Heart left ventricle (tissue), 16 donors: ENCODE measurements around the gene VAC14. TPM values are rescaled to one million over a fixed set of nuclear protein-coding genes. Genes with fewer than 3 reads are reported as not detected.
A peak's percentile ranks its signal among the peaks of the same experiment; 100 is the strongest.

Experiments
- ATAC-seq, 4 donors: fragments of 200-7000 bp; cut with Tn5 transposase; one replicate each; pipeline ENCODE4 v1.9.1; 2020 to 2022; ENCODE audit warnings: moderate library complexity in 4 of 4, mild to moderate bottlenecking in 3 of 4, moderate number of reproducible peaks in 1 of 4
- DNase-seq, 5 donors: peaks; one replicate each; pipeline ENCODE4 v3.0.0-alpha.2; 2020
- H3K27ac ChIP-seq, 12 donors: fragments of 200-600 bp; sonication (generic) in 4 of 12; one replicate each; pipeline versions ENCODE4 v1.5.0 to v1.8.0; 2016 to 2022; ENCODE audit warnings: mild to moderate bottlenecking in 2 of 12
- H3K27me3 ChIP-seq, 9 donors: fragments of 200-600 bp; sonication (generic) in 2 of 9; one replicate each; pipeline versions ENCODE4 v1.5.1 to v1.8.0; 2016 to 2022; ENCODE audit warnings: mild to moderate bottlenecking in 3 of 9
- H3K36me3 ChIP-seq, 9 donors: fragments of 200-600 bp; sonication (generic) in 2 of 9; one replicate each; pipeline versions ENCODE4 v1.5.0 to v1.8.0; 2018 to 2022; ENCODE audit warnings: mild to moderate bottlenecking in 2 of 9
- H3K4me1 ChIP-seq, 12 donors: fragments of 200-600 bp; sonication (generic) in 4 of 12; one replicate each; pipeline versions ENCODE4 v1.5.0 to v1.8.0; 2016 to 2022; ENCODE audit warnings: mild to moderate bottlenecking in 3 of 12
- H3K4me3 ChIP-seq, 12 donors: fragments of 200-600 bp; sonication (generic) in 4 of 12; one replicate each; pipeline versions ENCODE4 v1.5.0 to v1.8.0; 2017 to 2022; ENCODE audit warnings: mild to moderate bottlenecking in 9 of 12, moderate library complexity in 4 of 12
- H3K9me3 ChIP-seq, 12 donors: fragments of 200-600 bp; sonication (generic) in 4 of 12; one replicate each; pipeline versions ENCODE4 v1.5.0 to v1.8.0; 2016 to 2022; ENCODE audit warnings: mild to moderate bottlenecking in 1 of 12
- CTCF ChIP-seq, 12 donors: fragments of 200-600 bp; sonication (generic) in 4 of 12; IDR thresholded peaks; one replicate each; pipeline versions ENCODE4 v1.5.0 to v1.8.0; 2018 to 2022; ENCODE audit warnings: antibody characterized with exemption in 12 of 12, mild to moderate bottlenecking in 5 of 12
- POLR2A ChIP-seq, 2 donors: fragments of 450-650 bp; IDR thresholded peaks; one replicate each; pipeline ENCODE4 v1.6.1; 2017; ENCODE audit warnings: antibody characterized with exemption in 2 of 2, mild to moderate bottlenecking in 2 of 2, moderate library complexity in 2 of 2
- WGBS, 4 donors: extraction: QIAGEN DNeasy Blood & Tissue Kit in 2 of 4; methylation state at CpG; one replicate each; pipeline versions ENCODE4 v1.1.5 to v1.1.7; 2013 to 2018; 5-methylcytosine and 5-hydroxymethylcytosine counted together
- intact Hi-C, 10 donors: fragments of 100-400 bp; cut with DNase I; formaldehyde crosslinking; loops; one replicate each; pipeline versions ENCODE4 v1.11.1 to v1.14.2; 2022
- polyA plus RNA-seq, 2 donors: library from polyadenylated mRNA; stranded (reverse); fragments of 200-250 nt; gene quantifications; one replicate each; pipeline ENCODE4 v1.2.3, GENCODE V29; 2013
- total RNA-seq, 9 donors: library from RNA; depleted of rRNA in 2 of 9; stranded (reverse); fragments of >200 nt in 2 of 9; fragmentation: NEBNext Ultra II Directional in 3 of 9; extraction: Animal tissue kit (Norgen Biotek cat#: 25700) in 3 of 9; gene quantifications; one replicate each; pipeline versions ENCODE4 v1.1.0 to v1.2.4, GENCODE V29; 2016 to 2023
- donor health status: ischemic (EF 13 %, LVEDD 7.1; RV severe dilation, severe dysfunction).
- donor health status: healthy with polysubstance abuse.
- donor health status: DM: no; HTN: yes; CAD: no.
- donor health status: DM: no; HTN: no; CAD: no.
- donor health status: ischemic (EF 25% LVEDD 6.9; RV normal size, moderate dysfunction).
- donor health status: ischemic (EF 25% LVEDD 5.7; RV mildly dilated, moderate dysfunction).
- donor health status: healthy.
- donor health status: DM: yes; HTN: yes; CAD: no.
- donor health status: ischemic (EF 35%, LVEDD 5.7; RV mildly dilated, moderate dysfunction).
- donor health status: nonischemic (EF 11% LVEDD 7.7; RV severe dilation, severe dysfunction).
- donor health status: DM: yes; HTN: yes; CAD: no.
- donor health status: PGD.
- donor health status: ischemic (EF 29% LVEDD 5.4; RV normal size, mild dysfunction).
- donor health status: nonischemic (EF 23%, LVEDD 6.1; RV moderate dilation, normal function).

VAC14 gene
- total and polyA plus RNA-seq, 11 donors = 13.9 to 48.0 (median 26.1) TPM

GRCh38 chr16:70683146-70683944 is 117.6 kb downstream of the VAC14 start:
- WGBS, 4 donors = 60 to 83% (median 77%) methylated on average over 12 to 13 of the region's 13 CpGs
- no peak for ATAC-seq
- TF ChIP-seq POLR2A (IDR thresholded peaks at IDR 0.05) (no peak), CTCF (IDR thresholded peaks at IDR 0.05) (no peak)
- intact Hi-C loops = loop anchor here in 5 of 10 donors (5.0 kb wide), 2 partner anchors 54 to 84 kb away; no protein-coding TSS in a partner anchor
- Histone ChIP-seq H3K27me3 (peaks cover 0 to 5% (median 0%) of the 10 kb centered on the region in 9 donors), H3K36me3 (peaks cover 0 to 21% (median 14%) of the 10 kb centered on the region in 9 donors), H3K4me1 (peaks cover 2 to 86% (median 58%) of the 10 kb centered on the region in 12 donors), H3K4me3 (peak overlapping the region in 6 of 12 donors; percentile 68 to 96 (median 89)), H3K9me3 (no peaks in the 10 kb centered on the region), H3K27ac (peak overlapping the region in 6 of 12 donors; percentile 72 to 92 (median 80))
- peak in 2 of 5 donors; percentile 17 to 44 for DNase-seq

GRCh38 chr16:70682239-70683145 is 118.5 kb downstream of the VAC14 start:
- peak in 3 of 5 donors; percentile 11 to 35 (median 24) for DNase-seq
- H3K27me3 ChIP-seq = peaks cover 0 to 5% (median 0%) of the 10 kb centered on the region in 9 donors
- H3K9me3 ChIP-seq = no peaks in the 10 kb centered on the region
- H3K4me1 ChIP-seq = peaks cover 0 to 79% (median 49%) of the 10 kb centered on the region in 12 donors
- peak overlapping the region in 8 of 12 donors; percentile 4 to 92 (median 44) for H3K27ac ChIP-seq
- no peak overlapping the region for H3K4me3 ChIP-seq
- no peak for ATAC-seq
- 65 to 77% (median 71%) methylated on average over 10 to 14 of the region's 14 CpGs for WGBS, 4 donors
- H3K36me3 ChIP-seq = peaks cover 0 to 30% (median 23%) of the 10 kb centered on the region in 9 donors
- TF ChIP-seq CTCF (IDR thresholded peaks at IDR 0.05) (no peak), POLR2A (IDR thresholded peaks at IDR 0.05) (no peak)
- intact Hi-C loops = loop anchor here in 5 of 10 donors (5.0 kb wide), 2 partner anchors 55 to 85 kb away; no protein-coding TSS in a partner anchor

GRCh38 chr16:70681382-70682238 is 119.3 kb downstream of the VAC14 start:
- DNase-seq (peak in 3 of 5 donors; percentile 34 to 51 (median 36)), ATAC-seq (no peak)
- intact Hi-C loops = loop anchor here (1.0 to 5.0 kb wide), 6 partner anchors 56 to 89 kb away; no protein-coding TSS in a partner anchor
- Histone ChIP-seq H3K27me3 (peaks cover 0 to 5% (median 0%) of the 10 kb centered on the region in 9 donors), H3K4me1 (peaks cover 0 to 79% (median 46%) of the 10 kb centered on the region in 12 donors), H3K27ac (peak overlapping the region in 9 of 12 donors; percentile 4 to 92 (median 43)), H3K9me3 (no peaks in the 10 kb centered on the region), H3K36me3 (peaks cover 0 to 38% (median 30%) of the 10 kb centered on the region in 9 donors), H3K4me3 (no peak overlapping the region)
- 57 to 72% (median 66%) methylated on average over 4 to 13 of the region's 13 CpGs for WGBS, 4 donors
- TF ChIP-seq CTCF (IDR thresholded peaks at IDR 0.05) (no peak), POLR2A (IDR thresholded peaks at IDR 0.05) (no peak)
